Activated T-cell treated with anti-CD3 and anti-CD28 coated beads, Interleukin-2, amount 50 U/mL, for 48 hours (primary cell): ENCODE results near the gene PTPRU.
A peak's percentile ranks its signal among the peaks of the same experiment; 100 is the strongest.

ENCODE experiments used
- DNase-seq, 2 experiments: peaks; one replicate each; pipeline ENCODE4 v3.0.0-alpha.2; 2020

Gene PTPRU

GRCh38 chr1:29247571-29248273, 11.4 kb downstream of the PTPRU start:
- no peak for DNase-seq

- DNase-seq, result no peak
Measured at GRCh38 chr1:29248409-29248808, 12.1 kb downstream of the PTPRU start.

DNA sequence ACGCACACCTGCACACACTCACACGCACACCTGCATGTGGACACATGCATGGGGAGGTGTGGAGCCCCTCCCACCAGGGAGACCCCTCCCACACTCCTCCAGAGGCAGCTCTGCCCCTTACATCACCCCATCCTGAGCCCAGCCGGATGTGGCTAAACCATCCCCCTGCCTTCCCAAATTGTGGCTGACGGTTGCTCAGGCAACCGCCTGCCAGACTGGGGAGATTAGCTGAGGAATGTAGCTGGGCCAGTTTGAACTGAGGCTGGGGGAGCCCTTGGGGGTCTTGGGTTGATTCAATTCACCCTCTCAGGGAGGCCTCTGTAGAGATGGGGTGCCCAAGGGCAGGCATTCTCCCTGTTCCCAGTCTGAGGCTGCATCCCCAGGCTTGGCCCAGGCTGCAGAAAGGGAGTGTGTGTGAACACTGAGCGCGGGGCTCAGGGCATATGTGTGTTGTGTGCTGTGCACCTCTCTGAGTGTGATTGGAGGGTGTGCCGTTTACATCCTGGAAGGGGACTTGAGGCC, 12.9 kb downstream of the PTPRU start:
- no peak for DNase-seq

GRCh38 chr1:29249951-29250581, 13.7 kb downstream of the PTPRU start:
- no peak for DNase-seq

DNA sequence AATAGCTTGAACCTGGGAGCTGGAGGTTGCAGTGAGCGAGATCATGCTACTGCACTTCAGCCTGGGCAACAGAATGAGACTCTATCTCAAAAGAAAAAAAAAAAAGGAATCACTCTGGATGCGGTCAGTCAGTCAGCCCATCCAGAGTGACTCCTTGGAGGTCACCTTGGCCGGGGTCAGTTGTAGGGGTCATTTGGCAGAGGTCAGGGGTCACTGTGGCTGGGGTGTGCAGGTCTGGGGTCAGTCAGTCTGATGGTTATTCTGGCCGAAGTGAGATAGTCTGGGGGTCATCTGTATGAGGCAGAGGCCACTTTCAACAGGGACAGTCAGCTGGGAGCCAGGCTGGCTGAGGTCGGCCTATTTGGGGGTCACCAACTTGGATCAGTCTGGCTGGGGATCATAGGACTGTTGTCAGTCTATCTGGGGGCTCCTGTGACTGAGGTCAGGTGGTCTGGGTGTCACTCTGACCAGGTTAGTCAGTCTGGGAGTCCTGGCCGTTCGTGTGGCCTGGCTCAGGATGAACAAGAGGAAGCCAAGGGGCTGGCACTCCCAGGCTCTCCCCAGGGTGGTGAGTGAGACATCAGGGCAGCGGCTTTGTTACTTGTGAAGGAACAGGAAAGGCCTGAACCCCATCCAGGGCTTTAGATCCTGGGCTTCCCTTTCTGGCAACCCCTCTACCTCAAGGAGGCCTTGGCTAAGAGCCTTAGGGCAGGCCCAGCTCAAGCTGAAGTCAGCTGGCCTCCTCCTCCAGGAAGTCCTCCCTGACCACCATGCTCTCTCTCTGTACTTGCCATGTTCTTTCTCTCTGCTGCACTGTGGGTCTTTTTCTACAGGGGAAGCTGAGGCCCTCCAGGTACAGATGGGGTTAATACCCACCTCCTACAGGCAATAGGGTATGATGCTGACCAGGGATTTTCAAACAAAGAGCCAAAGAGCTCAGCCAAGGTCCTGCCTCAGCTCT, 15.1 kb downstream of the PTPRU start:
- DNase-seq, result no peak

DNA sequence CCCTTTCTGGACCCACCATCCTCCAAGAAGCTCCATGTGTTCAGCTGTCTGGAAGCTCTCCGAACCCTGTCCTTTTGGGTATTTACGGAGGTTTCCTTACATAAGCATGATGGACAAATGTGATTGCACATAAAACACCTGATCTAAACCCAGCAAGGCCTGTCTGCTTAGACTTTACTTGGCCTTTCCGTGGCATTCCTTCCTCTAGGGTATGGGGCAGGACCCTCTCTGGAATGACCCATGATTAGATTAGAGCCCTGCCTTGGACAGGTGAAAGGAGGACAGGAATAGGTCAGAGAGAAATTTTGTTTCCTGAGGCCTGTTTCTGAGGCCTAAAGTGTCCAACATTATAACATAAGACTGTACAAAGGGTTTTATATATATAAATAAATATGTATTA, 16.9 kb downstream of the PTPRU start:
- DNase-seq, result no peak

DNA sequence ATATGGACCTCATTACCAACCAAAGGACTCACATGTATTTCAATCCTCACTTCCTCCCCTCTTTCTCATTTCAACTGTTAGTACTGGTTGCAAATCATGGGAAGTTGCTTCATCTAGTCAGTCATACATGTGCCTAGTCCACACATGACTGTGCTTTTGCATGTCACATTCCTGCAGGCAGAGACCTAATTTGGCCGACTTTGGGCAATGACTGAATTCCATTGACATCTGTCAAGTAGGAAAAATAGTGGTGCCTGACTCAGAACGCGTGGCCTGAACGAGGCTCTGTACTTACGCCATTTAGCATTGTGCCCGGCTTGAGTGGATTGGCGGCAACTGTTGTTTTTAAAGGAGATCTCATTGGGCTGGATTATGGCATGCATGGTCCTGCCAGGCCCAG, 18.0 kb downstream of the PTPRU start:
- DNase-seq, result no peak

DNA sequence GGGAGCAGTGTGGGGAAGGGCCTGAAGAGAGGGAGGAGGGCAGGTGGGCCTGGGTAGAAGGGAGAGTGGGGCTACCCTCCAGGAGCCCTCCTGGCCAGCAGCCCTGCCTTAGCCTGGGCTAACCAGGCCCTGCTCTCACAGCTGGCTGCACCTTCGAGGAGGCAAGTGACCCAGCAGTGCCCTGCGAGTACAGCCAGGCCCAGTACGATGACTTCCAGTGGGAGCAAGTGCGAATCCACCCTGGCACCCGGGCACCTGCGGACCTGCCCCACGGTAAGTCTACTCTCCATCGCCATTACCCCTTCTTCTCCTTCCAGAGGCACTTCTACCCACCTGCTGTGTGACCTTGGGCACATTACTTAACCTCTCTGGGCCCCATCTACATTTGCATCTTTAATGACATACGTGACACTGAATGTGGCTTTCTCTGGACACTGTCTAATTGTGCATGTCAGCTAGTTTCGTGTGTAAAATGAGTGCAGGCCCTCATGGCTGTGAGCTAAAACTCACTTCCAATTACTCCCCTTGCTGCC, 18.9 kb downstream of the PTPRU start:
- no peak for DNase-seq

- DNase-seq, result no peak
Measured at GRCh38 chr1:29256394-29256793, 20.1 kb downstream of the PTPRU start.

- DNase-seq, result no peak
Measured at GRCh38 chr1:29256979-29257804, 20.9 kb downstream of the PTPRU start.

GRCh38 chr1:29258189-29258975, 22.1 kb downstream of the PTPRU start:
- no peak for DNase-seq

- DNase-seq, result no peak
Measured at GRCh38 chr1:29258976-29259801, 22.9 kb downstream of the PTPRU start.

DNA sequence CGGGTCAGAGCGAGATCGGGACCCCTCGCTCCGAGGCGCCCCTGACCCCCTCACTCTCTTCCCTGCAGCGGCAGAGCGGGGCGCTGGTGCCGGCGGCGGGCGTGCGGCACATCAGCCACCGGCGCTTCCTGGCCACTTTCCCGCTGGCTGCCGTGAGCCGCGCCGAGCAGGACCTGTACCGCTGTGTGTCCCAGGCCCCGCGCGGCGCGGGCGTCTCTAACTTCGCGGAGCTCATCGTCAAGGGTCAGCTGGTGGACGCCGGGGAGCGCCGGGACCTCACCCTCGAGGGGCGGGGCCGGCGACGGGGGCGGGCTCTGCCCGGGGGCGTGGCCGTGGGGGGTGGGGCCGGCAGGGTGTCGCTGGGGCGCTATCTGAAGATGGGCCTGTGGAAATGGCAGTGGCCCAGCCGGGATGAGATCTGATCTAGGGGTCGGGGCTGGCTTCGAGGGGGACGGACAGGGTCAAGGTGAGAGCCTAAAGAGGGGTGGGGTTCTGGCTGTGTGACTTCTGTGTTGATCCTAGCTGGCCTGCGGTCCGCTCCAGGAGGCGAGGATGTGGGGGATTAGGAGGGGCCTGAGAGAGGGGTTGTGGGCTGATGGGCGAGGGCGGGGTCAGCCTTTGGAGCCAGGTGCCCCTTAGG, 23.6 kb downstream of the PTPRU start:
- peak; percentile 55 to 63 for DNase-seq

GRCh38 chr1:29260531-29260930, 24.2 kb downstream of the PTPRU start:
- no peak for DNase-seq

DNA sequence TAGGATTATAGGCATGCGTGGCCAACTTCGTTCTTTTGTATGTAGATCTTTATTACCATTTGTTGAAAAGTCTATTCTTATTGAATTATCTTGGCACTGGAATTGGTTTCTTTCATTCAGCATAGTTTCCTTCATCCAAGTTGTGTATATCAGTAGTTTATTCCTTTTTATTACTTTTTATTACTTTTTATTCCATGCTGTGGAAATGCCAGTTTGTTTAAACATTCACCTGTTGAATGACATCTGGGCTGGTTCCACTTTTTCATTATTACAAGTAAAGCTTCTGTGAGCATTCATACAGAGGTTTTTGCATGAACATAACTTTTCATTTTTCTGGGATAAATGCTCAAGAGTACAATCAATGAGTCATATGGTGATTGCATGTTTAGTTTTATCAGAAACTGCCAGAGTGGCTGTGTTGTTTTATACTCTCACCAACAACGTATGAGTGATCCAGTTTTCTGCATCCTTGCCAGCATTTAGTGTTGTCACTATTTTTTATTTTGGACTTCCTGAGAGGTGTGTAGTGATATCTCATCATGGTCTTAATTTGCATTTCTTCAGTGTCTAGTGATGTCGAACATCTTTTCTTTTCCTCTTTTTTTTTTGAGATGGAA, 28.6 kb downstream of the PTPRU start:
- DNase-seq, result no peak

DNA sequence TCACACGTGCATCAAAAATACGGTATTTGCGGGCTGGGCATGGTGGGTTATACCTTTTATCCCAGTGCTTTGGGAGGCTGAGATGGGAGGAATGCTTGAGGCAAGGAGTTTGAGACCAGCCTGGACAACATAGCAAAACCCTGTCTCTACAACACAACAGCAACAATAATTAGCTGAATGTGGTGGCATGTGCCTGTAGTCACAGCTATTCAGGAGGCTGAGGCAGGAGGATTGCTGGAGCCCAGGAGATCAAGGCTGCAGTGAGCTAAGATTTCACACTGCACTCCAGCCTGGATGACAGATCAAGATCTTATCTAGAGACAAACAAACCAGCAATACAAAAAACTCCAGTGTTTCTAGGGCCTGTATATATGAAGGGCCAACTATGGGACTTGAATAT, 30.6 kb downstream of the PTPRU start:
- DNase-seq, result no peak

- no peak for DNase-seq
Measured at GRCh38 chr1:29267321-29268070, 31.2 kb downstream of the PTPRU start.

- no peak for DNase-seq
Measured at GRCh38 chr1:29269382-29269781, 33.1 kb downstream of the PTPRU start.
